ENCODE results near the gene DOCK10.

- TF ChIP-seq CTCF (IDR thresholded peaks at IDR 0.05) (no peak), POLR2A (IDR thresholded peaks at IDR 0.05) (no peak)
These were observed 34.0 kb downstream of the DOCK10 start for GRCh38 chr2:225008179-225008856.

All from heart left ventricle (tissue), 13 donors.